ENCODE measurements around the gene GABRG2.

Gene GABRG2

DNA sequence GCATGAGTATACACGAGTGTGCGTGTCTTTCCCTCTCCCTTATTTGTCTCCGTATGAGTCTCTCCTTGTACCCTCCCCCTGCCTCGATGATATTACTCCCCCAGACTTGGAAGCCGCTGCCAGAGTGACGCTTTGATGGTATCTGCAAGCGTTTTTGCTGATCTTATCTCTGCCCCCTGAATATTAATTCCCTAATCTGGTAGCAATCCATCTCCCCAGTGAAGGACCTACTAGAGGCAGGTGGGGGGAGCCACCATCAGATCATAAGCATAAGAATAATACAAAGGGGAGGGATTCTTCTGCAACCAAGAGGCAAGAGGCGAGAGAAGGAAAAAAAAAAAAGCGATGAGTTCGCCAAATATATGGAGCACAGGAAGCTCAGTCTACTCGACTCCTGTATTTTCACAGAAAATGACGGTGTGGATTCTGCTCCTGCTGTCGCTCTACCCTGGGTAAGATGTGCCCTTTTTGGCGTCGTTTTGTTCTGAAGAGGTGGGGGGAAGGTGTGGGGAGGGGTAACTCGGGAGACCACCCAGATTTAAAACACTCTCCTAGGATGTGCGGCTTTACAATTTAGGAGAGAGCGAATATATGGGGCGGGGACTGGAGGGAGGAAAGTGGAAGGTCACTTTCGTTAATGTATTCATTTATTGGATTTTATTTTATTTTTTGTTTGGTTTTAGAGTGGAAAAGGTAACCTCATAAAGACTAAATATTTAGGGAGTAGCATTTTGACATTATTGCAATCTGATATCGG lies at the start of gene GABRG2:
TSS of gene GABRG2 (plus strand) at position 119 of the 757 bp plus-strand sequence. CDS start at position 346, 227 bp downstream.
- TF ChIP-seq MYC (IDR thresholded peaks at IDR 0.05; ENCODE audit: low read depth, low read length) (no peak), POLR2A (IDR thresholded peaks at IDR 0.05; ENCODE audit: extremely low read depth, insufficient read length) (no peak)
- TF ChIP-seq, protein P1, sequence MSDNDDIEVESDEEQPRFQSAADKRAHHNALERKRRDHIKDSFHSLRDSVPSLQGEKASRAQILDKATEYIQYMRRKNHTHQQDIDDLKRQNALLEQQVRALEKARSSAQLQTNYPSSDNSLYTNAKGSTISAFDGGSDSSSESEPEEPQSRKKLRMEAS (IDR thresholded peaks at IDR 0.05; ENCODE audit: low read depth, low read length) = no peak
- TF ChIP-seq, protein P2, sequence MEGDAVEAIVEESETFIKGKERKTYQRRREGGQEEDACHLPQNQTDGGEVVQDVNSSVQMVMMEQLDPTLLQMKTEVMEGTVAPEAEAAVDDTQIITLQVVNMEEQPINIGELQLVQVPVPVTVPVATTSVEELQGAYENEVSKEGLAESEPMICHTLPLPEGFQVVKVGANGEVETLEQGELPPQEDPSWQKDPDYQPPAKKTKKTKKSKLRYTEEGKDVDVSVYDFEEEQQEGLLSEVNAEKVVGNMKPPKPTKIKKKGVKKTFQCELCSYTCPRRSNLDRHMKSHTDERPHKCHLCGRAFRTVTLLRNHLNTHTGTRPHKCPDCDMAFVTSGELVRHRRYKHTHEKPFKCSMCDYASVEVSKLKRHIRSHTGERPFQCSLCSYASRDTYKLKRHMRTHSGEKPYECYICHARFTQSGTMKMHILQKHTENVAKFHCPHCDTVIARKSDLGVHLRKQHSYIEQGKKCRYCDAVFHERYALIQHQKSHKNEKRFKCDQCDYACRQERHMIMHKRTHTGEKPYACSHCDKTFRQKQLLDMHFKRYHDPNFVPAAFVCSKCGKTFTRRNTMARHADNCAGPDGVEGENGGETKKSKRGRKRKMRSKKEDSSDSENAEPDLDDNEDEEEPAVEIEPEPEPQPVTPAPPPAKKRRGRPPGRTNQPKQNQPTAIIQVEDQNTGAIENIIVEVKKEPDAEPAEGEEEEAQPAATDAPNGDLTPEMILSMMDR (IDR thresholded peaks at IDR 0.05; ENCODE audit: low read depth, low read length) = no peak
- DNase-seq (ENCODE audit: low read depth) = no peak
- H3K4me3 ChIP-seq (ENCODE audit: low read depth, low read length) = no peak within 1 kb of the TSS

DNA sequence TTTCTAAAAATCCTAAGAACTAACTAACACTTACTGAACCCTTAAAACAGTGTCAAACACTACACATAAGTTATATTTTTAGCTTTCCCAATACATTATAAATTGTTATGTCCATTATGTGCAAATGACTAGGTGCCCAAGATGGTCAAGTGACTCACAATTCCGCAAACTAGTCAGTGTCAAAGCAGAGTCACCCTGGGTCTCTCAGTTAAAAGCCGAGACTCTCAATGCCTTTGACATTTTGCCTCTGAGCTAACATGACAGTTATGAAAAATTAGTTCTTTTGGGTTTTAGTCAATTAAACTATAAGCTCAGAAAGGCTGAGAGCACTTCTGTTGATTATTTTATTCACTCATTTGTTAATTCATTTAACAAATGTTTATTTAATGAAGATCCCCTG lies 42.3 kb upstream of the GABRG2 start:
- TF ChIP-seq POLR2A (IDR thresholded peaks at IDR 0.05; ENCODE audit: extremely low read depth, insufficient read length) (no peak), MYC (IDR thresholded peaks at IDR 0.05; ENCODE audit: low read depth, low read length) (no peak)
- TF ChIP-seq, protein P2 (IDR thresholded peaks at IDR 0.05; ENCODE audit: low read depth, low read length) = no peak
- TF ChIP-seq, protein P1 (IDR thresholded peaks at IDR 0.05; ENCODE audit: low read depth, low read length) = no peak
- no peak for DNase-seq (ENCODE audit: low read depth)
- no peak overlapping the region for H3K4me3 ChIP-seq (ENCODE audit: low read depth, low read length)

DNA sequence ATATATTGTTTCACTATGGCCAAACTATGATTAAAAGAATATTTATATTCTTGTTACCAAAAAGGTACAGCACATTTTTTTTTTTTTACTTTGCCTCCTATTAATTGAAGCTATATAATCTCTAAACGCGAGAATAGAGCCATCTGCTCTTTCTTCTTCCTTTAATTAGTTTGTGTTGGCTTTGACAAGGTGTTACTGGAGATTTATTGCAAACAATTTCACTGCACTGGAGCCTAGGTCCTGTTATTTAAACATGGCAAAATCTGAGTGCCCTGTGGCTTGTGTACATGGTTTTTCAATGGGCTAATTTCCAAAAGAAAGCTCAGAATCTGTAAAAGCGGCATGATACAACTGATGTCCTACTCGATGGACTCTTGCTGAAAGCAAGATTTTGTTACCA lies 40.8 kb upstream of the GABRG2 start:
- no peak for DNase-seq (ENCODE audit: low read depth)
- TF ChIP-seq POLR2A (IDR thresholded peaks at IDR 0.05; ENCODE audit: extremely low read depth, insufficient read length) (no peak), MYC (IDR thresholded peaks at IDR 0.05; ENCODE audit: low read depth, low read length) (no peak)
- TF ChIP-seq, protein P2 (IDR thresholded peaks at IDR 0.05; ENCODE audit: low read depth, low read length) = no peak
- TF ChIP-seq, protein P1 (IDR thresholded peaks at IDR 0.05; ENCODE audit: low read depth, low read length) = no peak
- H3K4me3 ChIP-seq (ENCODE audit: low read depth, low read length) = no peak overlapping the region

DNA sequence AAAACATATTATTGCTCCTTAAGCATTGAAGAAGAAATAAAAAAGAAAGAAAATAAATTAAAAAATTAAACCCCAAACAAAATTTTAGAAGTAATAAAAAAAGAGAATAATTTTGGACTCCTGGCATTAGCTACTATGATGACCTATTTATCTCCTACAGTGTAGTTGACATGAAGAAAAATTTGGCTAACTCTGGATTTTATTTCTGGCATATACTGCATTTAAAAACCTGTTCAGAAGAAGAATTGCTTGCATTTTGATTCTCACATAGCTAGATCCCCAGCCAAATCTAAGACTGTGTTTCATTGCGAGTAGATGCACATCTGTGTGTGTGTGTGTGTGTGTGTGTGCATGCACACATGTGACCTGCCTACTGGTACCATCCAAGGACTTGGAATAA lies 30.1 kb upstream of the GABRG2 start:
- no peak overlapping the region for H3K4me3 ChIP-seq (ENCODE audit: low read depth, low read length)
- TF ChIP-seq POLR2A (IDR thresholded peaks at IDR 0.05; ENCODE audit: extremely low read depth, insufficient read length) (no peak), MYC (IDR thresholded peaks at IDR 0.05; ENCODE audit: low read depth, low read length) (no peak)
- TF ChIP-seq, protein P2 (IDR thresholded peaks at IDR 0.05; ENCODE audit: low read depth, low read length) = no peak
- TF ChIP-seq, protein P1 (IDR thresholded peaks at IDR 0.05; ENCODE audit: low read depth, low read length) = no peak
- no peak for DNase-seq (ENCODE audit: low read depth)

DNA sequence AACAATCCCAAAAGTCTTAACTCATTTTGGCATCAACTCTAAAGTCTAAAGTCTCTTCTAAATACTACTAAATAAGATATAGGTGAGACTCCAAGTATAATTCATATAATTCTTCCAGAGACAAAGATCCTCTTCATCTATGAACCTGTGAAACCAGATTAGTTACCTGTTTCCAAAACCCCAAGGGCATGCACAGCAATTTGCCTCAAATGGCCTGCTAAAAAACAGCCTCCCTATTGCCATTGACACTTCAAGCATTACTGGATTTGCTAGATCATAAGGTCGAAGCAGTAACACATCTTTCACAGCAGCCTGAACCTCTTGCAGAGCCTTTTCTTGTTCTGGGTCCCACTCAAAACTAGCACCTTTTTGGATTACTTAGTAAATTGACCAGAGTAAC lies 20.3 kb upstream of the GABRG2 start:
- TF ChIP-seq, protein P2 (IDR thresholded peaks at IDR 0.05; ENCODE audit: low read depth, low read length) = no peak
- TF ChIP-seq POLR2A (IDR thresholded peaks at IDR 0.05; ENCODE audit: extremely low read depth, insufficient read length) (no peak), MYC (IDR thresholded peaks at IDR 0.05; ENCODE audit: low read depth, low read length) (no peak)
- TF ChIP-seq, protein P1 (IDR thresholded peaks at IDR 0.05; ENCODE audit: low read depth, low read length) = no peak
- DNase-seq (ENCODE audit: low read depth) = no peak
- no peak overlapping the region for H3K4me3 ChIP-seq (ENCODE audit: low read depth, low read length)
